ENCODE data around the gene C4orf50. TPM values are rescaled to one million over a fixed set of nuclear protein-coding genes. Genes with fewer than 3 reads are reported as not detected.

The C4orf50 gene
- total RNA-seq, 1 donor, result not detected

- H3K4me3 ChIP-seq (ENCODE audit: low read depth, low read length), result no peak overlapping the region
- no peak for TF ChIP-seq CTCF (IDR thresholded peaks at IDR 0.05; ENCODE audit: insufficient read depth, low read length)
- DNase-seq (ENCODE audit: low read depth), result no peak
Measured at GRCh38 chr4:5967783-5968182, 50.4 kb downstream of the C4orf50 start.

GRCh38 chr4:5965225-5965624 lies 53.0 kb downstream of the C4orf50 start:
- no peak overlapping the region for H3K4me3 ChIP-seq (ENCODE audit: low read depth, low read length)
- DNase-seq (ENCODE audit: low read depth), result no peak
- no peak for TF ChIP-seq CTCF (IDR thresholded peaks at IDR 0.05; ENCODE audit: insufficient read depth, low read length)

- no peak overlapping the region for H3K4me3 ChIP-seq (ENCODE audit: low read depth, low read length)
- no peak for TF ChIP-seq CTCF (IDR thresholded peaks at IDR 0.05; ENCODE audit: insufficient read depth, low read length)
- DNase-seq (ENCODE audit: low read depth), result no peak
Measured at GRCh38 chr4:5964030-5964429, 54.2 kb downstream of the C4orf50 start.

- no peak for TF ChIP-seq CTCF (IDR thresholded peaks at IDR 0.05; ENCODE audit: insufficient read depth, low read length)
- DNase-seq (ENCODE audit: low read depth), result no peak
- no peak overlapping the region for H3K4me3 ChIP-seq (ENCODE audit: low read depth, low read length)
Measured at GRCh38 chr4:5963611-5964010, 54.6 kb downstream of the C4orf50 start.

- H3K4me3 ChIP-seq (ENCODE audit: low read depth, low read length), result no peak overlapping the region
- no peak for TF ChIP-seq CTCF (IDR thresholded peaks at IDR 0.05; ENCODE audit: insufficient read depth, low read length)
- no peak for DNase-seq (ENCODE audit: low read depth)
Measured at GRCh38 chr4:5962416-5962815, 55.8 kb downstream of the C4orf50 start.

- no peak for TF ChIP-seq CTCF (IDR thresholded peaks at IDR 0.05; ENCODE audit: insufficient read depth, low read length)
- no peak for DNase-seq (ENCODE audit: low read depth)
- no peak overlapping the region for H3K4me3 ChIP-seq (ENCODE audit: low read depth, low read length)
Measured at GRCh38 chr4:5960252-5960880, 57.9 kb downstream of the C4orf50 start.
